GM21447 (cell line): Measurements from ENCODE around the gene GFRA3.
"Not testable (repeated sequence)": the region's sequence is repeated elsewhere in the genome, so short reads cannot be mapped to it uniquely, and the experiment has no call there.

Experiments used
- ATAC-seq: cut with Tn5 transposase; IDR thresholded peaks from one replicate; pipeline ENCODE4 v1.9.1; 2021; ENCODE audit not compliant: unreplicated experiment

The GFRA3 gene

GRCh38 chr5:138274189-138274853 lies at the start of gene GFRA3:
GFRA3 (minus strand) TSS chr5:138274621; CDS start chr5:138274424, 197 bp downstream.
- ATAC-seq = no peak

- not testable (repeated sequence) for ATAC-seq
Observed at GRCh38 chr5:138318211-138318610, 43.8 kb upstream of the GFRA3 start.

GRCh38 chr5:138316355-138316754 lies 41.9 kb upstream of the GFRA3 start:
- no peak for ATAC-seq

GRCh38 chr5:138315751-138316278 lies 41.4 kb upstream of the GFRA3 start:
- ATAC-seq = no peak

GRCh38 chr5:138305797-138306196 lies 31.4 kb upstream of the GFRA3 start:
- no peak for ATAC-seq

- ATAC-seq = no peak
Observed at GRCh38 chr5:138303372-138303771, 29.0 kb upstream of the GFRA3 start.

GRCh38 chr5:138289296-138289695 lies 14.9 kb upstream of the GFRA3 start:
- no peak for ATAC-seq

GRCh38 chr5:138287246-138287645 lies 12.8 kb upstream of the GFRA3 start:
- ATAC-seq = no peak

GRCh38 chr5:138282920-138283742 lies 8.7 kb upstream of the GFRA3 start:
- no peak for ATAC-seq

- no peak for ATAC-seq
Observed at GRCh38 chr5:138280915-138281314, 6.5 kb upstream of the GFRA3 start.

GRCh38 chr5:138276402-138277054 lies 2.1 kb upstream of the GFRA3 start:
- no peak for ATAC-seq

- no peak for ATAC-seq
Observed at GRCh38 chr5:138275895-138276294, 1.5 kb upstream of the GFRA3 start.

- no peak for ATAC-seq
Observed at GRCh38 chr5:138275379-138275782, 960 bp upstream of the GFRA3 start.

- no peak for ATAC-seq
Observed at GRCh38 chr5:138273834-138274188, 610 bp downstream of the GFRA3 start.

GRCh38 chr5:138272681-138273080 lies 1.7 kb downstream of the GFRA3 start:
- no peak for ATAC-seq

GRCh38 chr5:138271281-138271680 lies 3.1 kb downstream of the GFRA3 start:
- no peak for ATAC-seq

GRCh38 chr5:138264183-138264582 lies 10.2 kb downstream of the GFRA3 start:
- no peak for ATAC-seq

- no peak for ATAC-seq
Observed at GRCh38 chr5:138263581-138263980, 10.8 kb downstream of the GFRA3 start.

- ATAC-seq = no peak
Observed at GRCh38 chr5:138258704-138259292, 15.6 kb downstream of the GFRA3 start.

- ATAC-seq = no peak
Observed at GRCh38 chr5:138257583-138257982, 16.8 kb downstream of the GFRA3 start.

- no peak for ATAC-seq
Observed at GRCh38 chr5:138252944-138253343, 21.5 kb downstream of the GFRA3 start.
